K562 (cell line): ENCODE data around the gene TAF15. TPM values are rescaled to one million over a fixed set of nuclear protein-coding genes. Genes with fewer than 3 reads are reported as not detected.

Source experiments
- ATAC-seq: fragments of 200-7000 bp; cut with Tn5 transposase; 3 replicates; pipeline ENCODE4 v1.9.1; 2020; ENCODE audit warnings: moderate library complexity
- BruUV-seq: library from RNA; stranded (reverse); fragments of 400-500 nt; replicated peaks from 2 replicates; lab custom pipeline; 2021; lab: Mats Ljungman, UMichigan
- CTCF ChIA-PET: fragments of 300-600 bp; formaldehyde crosslinking; extraction: SDS; loops from one replicate; lab custom pipeline; 2021; ENCODE audit warnings: low intra/inter-chr PET ratio; lab: Yijun Ruan, JAX
- POLR2A ChIA-PET: fragments of 300-600, 350-650 bp; sonication (Branson Sonifier 250); formaldehyde crosslinking; extraction: SDS; loops from one replicate; lab custom pipeline; 2021; ENCODE audit warnings: antibody characterized with exemption, inconsistent platforms; lab: Yijun Ruan, JAX
- DNase-seq, 4 experiments: peaks; one replicate each; pipeline versions ENCODE4 v3.0.0 to v3.0.0-alpha.2; 2011 to 2018; ENCODE audit warnings: low spot score in 3 of 4, mixed read lengths in 3 of 4; ENCODE audit errors: extremely low read depth in 1 of 4
- FAIRE-seq: peaks from 2 replicates; lab custom pipeline; 2011; peaks lifted over from hg19 to GRCh38; lab: Jason Lieb, UNC
- H2AFZ ChIP-seq: 2 replicates; pipeline ENCODE4 v1.6.0; 2011; ENCODE audit warnings: low read depth, low read length, control low read depth, inconsistent platforms
- H3K27ac ChIP-seq: fragments of 200-600 bp; 3 replicates; pipeline ENCODE4 v1.8.0; 2011; ENCODE audit warnings: low read depth, mild to moderate bottlenecking, control low read depth, inconsistent platforms, low read length, moderate library complexity, mixed read lengths; ENCODE audit errors: extremely low read depth
- H3K27me3 ChIP-seq, 2 experiments: fragments of 300-600 bp in 1 of 2; 2 replicates in 1 of 2; 3 replicates in 1 of 2; pipeline versions ENCODE4 v1.6.0 to v1.8.0; 2011; ENCODE audit warnings: inconsistent platforms in 2 of 2, low read length in 2 of 2, mild to moderate bottlenecking in 1 of 2, mixed read lengths in 1 of 2, moderate library complexity in 1 of 2; ENCODE audit not compliant: control insufficient read depth in 2 of 2, insufficient read depth in 2 of 2
- H3K36me3 ChIP-seq: fragments of 300-600 bp; 3 replicates; pipeline ENCODE4 v1.8.0; 2011; ENCODE audit warnings: mild to moderate bottlenecking, low read length, inconsistent platforms; ENCODE audit not compliant: control insufficient read depth, insufficient read depth
- H3K4me1 ChIP-seq, 2 experiments: fragments of 200-600 bp in 1 of 2; replicated peaks in 1 of 2; 2 replicates in 1 of 2; 3 replicates in 1 of 2; pipeline versions ENCODE4 v1.5.1 to v1.8.0; 2011; ENCODE audit warnings: inconsistent platforms in 2 of 2, low read length in 2 of 2, mild to moderate bottlenecking in 1 of 2, mixed read lengths in 1 of 2, moderate library complexity in 1 of 2; ENCODE audit not compliant: control insufficient read depth in 2 of 2, insufficient read depth in 2 of 2
- H3K4me2 ChIP-seq: 2 replicates; pipeline ENCODE4 v1.6.1; 2011; ENCODE audit warnings: low read length, control low read depth, inconsistent platforms, mixed read lengths; ENCODE audit not compliant: insufficient read depth
- H3K4me3 ChIP-seq: fragments of 200-600 bp; sonication (generic), shearing (Covaris generic); 2 replicates; pipeline ENCODE4 v1.5.1; 2016; ENCODE audit warnings: control low read depth, inconsistent platforms
- H3K79me2 ChIP-seq: fragments of 200-600 bp; 3 replicates; pipeline ENCODE4 v1.8.0; 2011; ENCODE audit warnings: low read length, inconsistent platforms; ENCODE audit not compliant: control insufficient read depth, insufficient read depth
- H3K9ac ChIP-seq, 2 experiments: 2 replicates each; pipeline versions ENCODE4 v1.6.0 to v1.6.1; 2011; ENCODE audit warnings: low read depth in 2 of 2, low read length in 2 of 2, control low read depth in 1 of 2, inconsistent platforms in 1 of 2, mild to moderate bottlenecking in 1 of 2, mixed read lengths in 1 of 2; ENCODE audit not compliant: insufficient read depth in 1 of 2
- H3K9me1 ChIP-seq: one replicate; pipeline ENCODE4 v1.6.0; 2011; ENCODE audit warnings: inconsistent platforms, mild to moderate bottlenecking, low read length, moderate library complexity; ENCODE audit not compliant: control insufficient read depth, insufficient read depth
- H3K9me3 ChIP-seq: replicated peaks from 2 replicates; pipeline ENCODE4 v1.5.1; 2011; ENCODE audit warnings: low read depth, low read length, inconsistent platforms; ENCODE audit not compliant: control insufficient read depth, insufficient read depth
- H4K20me1 ChIP-seq: replicated peaks from 2 replicates; pipeline ENCODE4 v1.6.1; 2011; ENCODE audit warnings: low read length, inconsistent platforms, mixed read lengths; ENCODE audit not compliant: control insufficient read depth, insufficient read depth
- KAT7 ChIP-seq: sonication (generic); formaldehyde crosslinking; IDR thresholded peaks from 2 replicates; pipeline ENCODE4 v1.8.0; 2022; ENCODE audit warnings: missing genetic modification reagents, mild to moderate bottlenecking, borderline replicate concordance
- KLF16 ChIP-seq: IDR thresholded peaks from 2 replicates; pipeline ENCODE4 v1.6.1; 2016; ENCODE audit warnings: antibody characterized with exemption
- MTA1 ChIP-seq: fragments of 450-650 bp; IDR thresholded peaks from 2 replicates; pipeline ENCODE4 v1.6.1; 2017; ENCODE audit warnings: borderline replicate concordance
- MYNN ChIP-seq, 2 experiments: sonication (generic); formaldehyde crosslinking in 1 of 2; IDR thresholded peaks; 2 replicates each; pipeline versions ENCODE4 v1.5.0 to v1.6.1; 2016 to 2020; ENCODE audit warnings: antibody characterized with exemption in 1 of 2, missing genetic modification reagents in 1 of 2
- NFIC ChIP-seq: fragments of 450-650 bp; IDR thresholded peaks from 2 replicates; pipeline ENCODE4 v1.6.1; 2017; ENCODE audit warnings: mild to moderate bottlenecking, inconsistent platforms
- NFRKB ChIP-seq: fragments of 450-650 bp; IDR thresholded peaks from 2 replicates; pipeline ENCODE4 v1.6.1; 2016; ENCODE audit warnings: low read depth
- NR2C2 ChIP-seq, 2 experiments: fragments of 200-800 bp in 1 of 2; sonication (Bioruptor generic) in 1 of 2; sonication (generic) in 1 of 2; formaldehyde crosslinking in 1 of 2; IDR thresholded peaks; 2 replicates each; pipeline versions ENCODE4 v1.6.1 to v1.8.0; 2016 to 2022; ENCODE audit warnings: mild to moderate bottlenecking in 1 of 2, missing compliant biosample characterization in 1 of 2, missing genetic modification characterization in 1 of 2, missing genetic modification reagents in 1 of 2
- NR2F6 ChIP-seq: fragments of 450-650 bp; formaldehyde crosslinking; IDR thresholded peaks from 2 replicates; pipeline ENCODE4 v1.4.0; 2020; ENCODE audit warnings: mild to moderate bottlenecking
- RAD21 ChIP-seq, 2 experiments: fragments of 250-450 bp in 1 of 2; fragments of 450-650 bp in 1 of 2; sonication (Bioruptor Pico) in 1 of 2; formaldehyde crosslinking in 1 of 2; IDR thresholded peaks in 1 of 2; conservative IDR thresholded peaks in 1 of 2; 2 replicates each; pipeline versions ENCODE4 v1.4.0 to v1.8.0; 2020 to 2022; ENCODE audit warnings: mild to moderate bottlenecking in 2 of 2, moderate library complexity in 1 of 2
- SMAD1 ChIP-seq: fragments of 150-350 bp; IDR thresholded peaks from 2 replicates; pipeline ENCODE4 v1.6.1; 2014; ENCODE audit warnings: low read length, low read depth; ENCODE audit not compliant: partially characterized antibody
- SREBF2 ChIP-seq: sonication (generic); formaldehyde crosslinking; IDR thresholded peaks from 2 replicates; pipeline ENCODE4 v1.4.0; 2020; ENCODE audit warnings: mild to moderate bottlenecking, missing genetic modification reagents
- SRSF9 ChIP-seq: fragments of 200-400 bp; formaldehyde crosslinking; IDR thresholded peaks from 2 replicates; pipeline ENCODE4 v1.6.1; 2017; ENCODE audit warnings: low read depth, low read length, borderline replicate concordance
- ZBTB8A ChIP-seq: fragments of 450-650 bp; IDR thresholded peaks from 2 replicates; pipeline ENCODE4 v1.6.1; 2018; ENCODE audit warnings: mild to moderate bottlenecking, moderate library complexity; ENCODE audit not compliant: partially characterized antibody
- ZNF143 ChIP-seq: sonication (generic); formaldehyde crosslinking; IDR thresholded peaks from 2 replicates; pipeline ENCODE4 v1.9.0; 2022; ENCODE audit warnings: mild to moderate bottlenecking, missing genetic modification reagents
- ZNF282 ChIP-seq: sonication (generic); formaldehyde crosslinking; IDR thresholded peaks from 2 replicates; pipeline ENCODE4 v1.8.1; 2023; ENCODE audit warnings: missing genetic modification reagents
- WGBS: fragments of 100-300 bp; shearing (Covaris generic); methylation state at CpG from one replicate; pipeline ENCODE4 v1.1.6; 2016; ENCODE audit warnings: low coverage, mixed read lengths; ENCODE audit not compliant: insufficient coverage; ENCODE audit errors: missing lambda C conversion rate; 5-methylcytosine and 5-hydroxymethylcytosine counted together
- in situ Hi-C: fragments of 300-500 bp; cut with MboI; formaldehyde crosslinking; loops from 4 replicates; pipeline ENCODE4 v1.15.0; 2018; ENCODE audit warnings: inconsistent platforms, mixed read lengths
- intact Hi-C: fragments of 100-400 bp; cut with micrococcal nuclease; formaldehyde crosslinking; loops from 2 replicates; pipeline ENCODE4 v1.14.2; 2022
- polyA plus RNA-seq, 8 experiments: library from polyadenylated mRNA; depleted of rRNA in 4 of 8; stranded (reverse) in 5 of 8; unstranded in 3 of 8; fragments of >200 nt; fragmentation: Nextera tagmentation in 2 of 8; fragmentation: Illumina TruSeq in 1 of 8; extraction: Ambion mirVana in 2 of 8; extraction: Trizol in 1 of 8; gene quantifications; 2 replicates each; pipeline versions ENCODE4 v1.2.1 to v1.2.3, GENCODE V29; 2011 to 2014; ENCODE audit warnings: inconsistent platforms in 1 of 8, missing spikeins in 1 of 8
- total RNA-seq, 7 experiments: library from RNA; depleted of rRNA in 6 of 7; stranded (reverse); fragments of >200 nt in 6 of 7; fragmentation: Illumina TruSeq in 2 of 7; extraction: Trizol in 2 of 7; gene quantifications; 2 replicates each; pipeline versions ENCODE4 v1.2.1 to v1.2.3, GENCODE V29; 2011 to 2021; ENCODE audit warnings: low replicate concordance in 1 of 7
- TF ChIP-seq, protein P1 (sequence below): fragments of 450-650 bp; IDR thresholded peaks from 2 replicates; pipeline ENCODE4 v1.6.1; 2016
- TF ChIP-seq, protein P2 (sequence below): fragments of 250-450 bp; sonication (Bioruptor Pico); IDR thresholded peaks from 2 replicates; pipeline ENCODE4 v1.5.0; 2021

TAF15 gene
- total and polyA plus RNA-seq, 9 of the 15 experiments (the other 6 are each of a cell fraction or from before 2014, with no cell fraction given): 4.1 to 272 (median 56.8) TPM

DNA sequence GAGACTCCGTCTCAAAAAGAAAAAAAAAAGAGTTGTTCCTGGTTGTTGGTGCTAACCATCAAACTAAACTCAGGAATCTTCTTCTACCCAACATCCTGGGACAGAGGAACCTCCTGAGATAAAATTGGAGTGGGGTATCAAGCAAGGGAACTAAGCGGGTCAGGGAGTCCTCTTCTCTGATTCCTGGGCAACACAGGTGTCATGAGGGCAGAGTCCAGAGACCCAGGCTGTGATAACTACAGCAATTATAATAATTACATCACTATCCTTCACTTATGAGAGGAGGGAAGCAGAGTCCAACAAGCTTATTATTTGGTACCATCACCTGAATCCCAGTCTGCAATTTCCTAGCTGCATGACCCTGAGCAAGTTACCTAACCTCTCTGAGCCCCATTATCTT lies 40.5 kb upstream of the TAF15 start:
- CTCF ChIA-PET: no interaction called here
- in situ Hi-C loops (loop anchor here (5.0 kb wide), 1 partner anchor 39 kb away; the partner anchor contains the start of gene TAF15), intact Hi-C loops (loop anchor here (10.0 kb wide), 1 partner anchor 176 kb away; the partner anchor contains the start of gene LYZL6)
- peaks cover 0 to 27% of the 10 kb centered on the region in 2 experiments; a peak in 3 of 5 replicates for H3K4me1 ChIP-seq
- no peak overlapping the region for H3K4me2 ChIP-seq
- no peak for DNase-seq
- TF ChIP-seq NR2F6 (CRISPR knock-in tag) (no peak), NR2C2 (CRISPR knock-in tag; IDR thresholded peaks at IDR 0.05) (no peak), NR2C2 (tag; IDR thresholded peaks at IDR 0.05) (no peak), NFIC (no peak), ZNF282 (CRISPR knock-in tag) (no peak), RAD21 (CRISPR knock-in tag; conservative IDR thresholded peaks at IDR 0.05 in 1 of 2, IDR thresholded peaks at IDR 0.05 in 1 of 2) (no peak), NFRKB (no peak), ZNF143 (CRISPR knock-in tag) (no peak), SREBF2 (CRISPR knock-in tag) (no peak), KAT7 (CRISPR knock-in tag) (no peak), MYNN (IDR thresholded peaks at IDR 0.05) (no peak), MYNN (CRISPR knock-in tag; IDR thresholded peaks at IDR 0.05) (no peak), SRSF9 (no peak), SMAD1 (no peak), ZBTB8A (no peak), MTA1 (no peak), KLF16 (no peak)
- TF ChIP-seq, protein P1, sequence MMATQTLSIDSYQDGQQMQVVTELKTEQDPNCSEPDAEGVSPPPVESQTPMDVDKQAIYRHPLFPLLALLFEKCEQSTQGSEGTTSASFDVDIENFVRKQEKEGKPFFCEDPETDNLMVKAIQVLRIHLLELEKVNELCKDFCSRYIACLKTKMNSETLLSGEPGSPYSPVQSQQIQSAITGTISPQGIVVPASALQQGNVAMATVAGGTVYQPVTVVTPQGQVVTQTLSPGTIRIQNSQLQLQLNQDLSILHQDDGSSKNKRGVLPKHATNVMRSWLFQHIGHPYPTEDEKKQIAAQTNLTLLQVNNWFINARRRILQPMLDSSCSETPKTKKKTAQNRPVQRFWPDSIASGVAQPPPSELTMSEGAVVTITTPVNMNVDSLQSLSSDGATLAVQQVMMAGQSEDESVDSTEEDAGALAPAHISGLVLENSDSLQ: no peak
- TF ChIP-seq, protein P2, sequence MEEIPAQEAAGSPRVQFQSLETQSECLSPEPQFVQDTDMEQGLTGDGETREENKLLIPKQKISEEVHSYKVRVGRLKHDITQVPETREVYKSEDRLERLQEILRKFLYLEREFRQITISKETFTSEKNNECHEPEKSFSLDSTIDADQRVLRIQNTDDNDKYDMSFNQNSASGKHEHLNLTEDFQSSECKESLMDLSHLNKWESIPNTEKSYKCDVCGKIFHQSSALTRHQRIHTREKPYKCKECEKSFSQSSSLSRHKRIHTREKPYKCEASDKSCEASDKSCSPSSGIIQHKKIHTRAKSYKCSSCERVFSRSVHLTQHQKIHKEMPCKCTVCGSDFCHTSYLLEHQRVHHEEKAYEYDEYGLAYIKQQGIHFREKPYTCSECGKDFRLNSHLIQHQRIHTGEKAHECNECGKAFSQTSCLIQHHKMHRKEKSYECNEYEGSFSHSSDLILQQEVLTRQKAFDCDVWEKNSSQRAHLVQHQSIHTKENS (CRISPR knock-in tag): no peak
- TF ChIP-seq, all 486 proteins: peak for 0
- no peak overlapping the region for H3K27ac ChIP-seq
- peaks cover 48 to 79% of the 10 kb centered on the region in 2 experiments; a peak in 4 of 5 replicates for H3K27me3 ChIP-seq
- H3K4me3 ChIP-seq: no peak overlapping the region
- POLR2A ChIA-PET: interaction anchor here (0.6 to 1.2 kb wide), 2 partner anchors 40 to 287 kb away, joined by 3 read pairs; partner anchors contain the start of gene TAF15
- ATAC-seq (no peak), FAIRE-seq (no peak)
- WGBS: 0% methylated on average over 2 of the region's 2 CpGs
- peaks cover 3% of the 10 kb centered on the region for H3K9me1 ChIP-seq
- no peaks in the 10 kb centered on the region for H3K36me3 ChIP-seq
- no peaks in the 10 kb centered on the region for H4K20me1 ChIP-seq
- no peak overlapping the region for H3K9ac ChIP-seq
- no peak overlapping the region for H2AFZ ChIP-seq
- no peaks in the 10 kb centered on the region for H3K9me3 ChIP-seq
- no TSS peak for BruUV-seq
- H3K79me2 ChIP-seq: no peaks in the 10 kb centered on the region
